Esophagus muscularis mucosa (tissue), 4 donors: ENCODE results near the gene PFDN6.

ENCODE experiments used
- EP300 ChIP-seq: sonication (generic); formaldehyde crosslinking; IDR thresholded peaks from one replicate; pipeline ENCODE4 v1.6.1; 2017; ENCODE audit warnings: antibody characterized with exemption
- POLR2A ChIP-seq: fragments of 450-650 bp; IDR thresholded peaks from one replicate; pipeline ENCODE4 v1.6.1; 2017; ENCODE audit warnings: antibody characterized with exemption, moderate library complexity, mild to moderate bottlenecking, low read depth
- POLR2AphosphoS5 ChIP-seq, 2 donors: sonication (generic); formaldehyde crosslinking; IDR thresholded peaks; one replicate each; pipeline ENCODE4 v1.6.1; 2017; ENCODE audit warnings: antibody characterized with exemption in 2 of 2
- TF ChIP-seq, protein P1 (sequence below), 3 experiments: fragments of 200-600 bp in 2 of 3; fragments of 450-650 bp in 1 of 3; sonication (generic) in 2 of 3; IDR thresholded peaks; one replicate each; pipeline ENCODE4 v1.5.1; 2017 to 2019; ENCODE audit warnings: antibody characterized with exemption in 3 of 3, mild to moderate bottlenecking in 2 of 3, moderate library complexity in 1 of 3

DNA sequence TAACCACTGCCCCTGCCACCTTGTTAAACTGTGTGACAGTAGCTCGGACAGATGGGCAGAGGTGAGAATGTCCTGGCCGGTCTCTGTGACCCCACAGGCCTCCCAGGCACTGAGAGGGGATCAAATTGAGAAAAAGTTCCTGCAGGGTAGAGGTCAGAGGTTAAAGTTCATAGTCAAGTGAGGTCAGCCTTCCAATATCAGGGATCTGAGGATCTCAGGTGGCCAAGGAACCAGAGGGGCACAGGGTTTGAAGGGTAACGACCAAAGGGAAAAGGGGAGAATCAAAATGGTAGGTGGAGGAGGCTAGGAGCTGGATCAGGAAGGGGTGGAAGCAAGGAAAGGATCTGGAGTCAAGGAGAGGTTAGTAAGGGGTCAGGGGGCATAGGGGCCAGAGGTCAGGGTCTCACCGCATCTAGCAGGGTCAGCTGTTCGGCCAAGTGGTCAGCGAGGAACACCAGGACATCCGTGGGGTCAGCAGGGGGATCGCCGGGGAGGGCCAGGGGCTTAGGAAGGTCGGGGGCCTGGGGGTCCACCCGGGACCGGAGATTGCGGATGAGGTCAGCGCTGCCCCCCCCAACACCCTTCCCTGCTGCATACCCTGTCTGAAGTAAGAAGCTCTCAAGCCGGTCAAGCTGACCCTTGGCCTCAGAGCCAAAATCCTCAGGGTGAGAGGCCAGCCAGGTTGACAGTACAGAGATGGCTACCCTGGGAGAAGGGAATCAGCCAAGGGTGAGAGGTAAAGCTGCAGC lies 6.4 kb downstream of the PFDN6 start:
- TF ChIP-seq POLR2AphosphoS5 (IDR thresholded peaks at IDR 0.05) (no peak), EP300 (no peak), POLR2A (no peak)
- TF ChIP-seq, protein P1, sequence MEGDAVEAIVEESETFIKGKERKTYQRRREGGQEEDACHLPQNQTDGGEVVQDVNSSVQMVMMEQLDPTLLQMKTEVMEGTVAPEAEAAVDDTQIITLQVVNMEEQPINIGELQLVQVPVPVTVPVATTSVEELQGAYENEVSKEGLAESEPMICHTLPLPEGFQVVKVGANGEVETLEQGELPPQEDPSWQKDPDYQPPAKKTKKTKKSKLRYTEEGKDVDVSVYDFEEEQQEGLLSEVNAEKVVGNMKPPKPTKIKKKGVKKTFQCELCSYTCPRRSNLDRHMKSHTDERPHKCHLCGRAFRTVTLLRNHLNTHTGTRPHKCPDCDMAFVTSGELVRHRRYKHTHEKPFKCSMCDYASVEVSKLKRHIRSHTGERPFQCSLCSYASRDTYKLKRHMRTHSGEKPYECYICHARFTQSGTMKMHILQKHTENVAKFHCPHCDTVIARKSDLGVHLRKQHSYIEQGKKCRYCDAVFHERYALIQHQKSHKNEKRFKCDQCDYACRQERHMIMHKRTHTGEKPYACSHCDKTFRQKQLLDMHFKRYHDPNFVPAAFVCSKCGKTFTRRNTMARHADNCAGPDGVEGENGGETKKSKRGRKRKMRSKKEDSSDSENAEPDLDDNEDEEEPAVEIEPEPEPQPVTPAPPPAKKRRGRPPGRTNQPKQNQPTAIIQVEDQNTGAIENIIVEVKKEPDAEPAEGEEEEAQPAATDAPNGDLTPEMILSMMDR (IDR thresholded peaks at IDR 0.05): no peak
